Measurements from ENCODE around the gene PCP4. TPM values are rescaled to one million over a fixed set of nuclear protein-coding genes. Genes with fewer than 3 reads are reported as not detected.

Gene PCP4
- polyA plus RNA-seq (ENCODE audit: insufficient read length) = 12.9 TPM
- long read RNA-seq, donor 1, transcript PCP4-201 (3 exons, 660 nt) = major isoform, 20 of 51 reads
- long read RNA-seq, donor 1, partial matches to known transcripts = 29 of 51 reads
- long read RNA-seq, donor 1, other reads (novel, unspliced or antisense) = 0 of 51 reads
- long read RNA-seq, donor 2, transcript PCP4-201 (3 exons, 660 nt) = major isoform, 16 of 25 reads
- long read RNA-seq, donor 2, partial matches to known transcripts = 9 of 25 reads
- long read RNA-seq, donor 2, other reads (novel, unspliced or antisense) = 0 of 25 reads
- long read RNA-seq, donor 3, partial matches to known transcripts = 6 of 9 reads
- long read RNA-seq, donor 3, other reads (novel, unspliced or antisense) = 0 of 9 reads
- long read RNA-seq, donor 4 = 0 reads
- long read RNA-seq, donor 5, transcript PCP4-201 (3 exons, 660 nt) = major isoform, 34 of 62 reads
- long read RNA-seq, donor 5, partial matches to known transcripts = 28 of 62 reads
- long read RNA-seq, donor 5, other reads (novel, unspliced or antisense) = 0 of 62 reads
- long read RNA-seq, donor 6, transcript PCP4-201 (3 exons, 660 nt) = major isoform, 14 of 30 reads
- long read RNA-seq, donor 6, partial matches to known transcripts = 16 of 30 reads
- long read RNA-seq, donor 6, other reads (novel, unspliced or antisense) = 0 of 30 reads
- long read RNA-seq, donor 7, transcript PCP4-201 (3 exons, 660 nt) = major isoform, 35 of 68 reads
- long read RNA-seq, donor 7, partial matches to known transcripts = 32 of 68 reads
- long read RNA-seq, donor 7, other reads (novel, unspliced or antisense) = 0 of 68 reads
- long read RNA-seq, donor 8, transcript PCP4-201 (3 exons, 660 nt) = major isoform, 9 of 16 reads
- long read RNA-seq, donor 8, partial matches to known transcripts = 7 of 16 reads
- long read RNA-seq, donor 8, other reads (novel, unspliced or antisense) = 0 of 16 reads

DNA sequence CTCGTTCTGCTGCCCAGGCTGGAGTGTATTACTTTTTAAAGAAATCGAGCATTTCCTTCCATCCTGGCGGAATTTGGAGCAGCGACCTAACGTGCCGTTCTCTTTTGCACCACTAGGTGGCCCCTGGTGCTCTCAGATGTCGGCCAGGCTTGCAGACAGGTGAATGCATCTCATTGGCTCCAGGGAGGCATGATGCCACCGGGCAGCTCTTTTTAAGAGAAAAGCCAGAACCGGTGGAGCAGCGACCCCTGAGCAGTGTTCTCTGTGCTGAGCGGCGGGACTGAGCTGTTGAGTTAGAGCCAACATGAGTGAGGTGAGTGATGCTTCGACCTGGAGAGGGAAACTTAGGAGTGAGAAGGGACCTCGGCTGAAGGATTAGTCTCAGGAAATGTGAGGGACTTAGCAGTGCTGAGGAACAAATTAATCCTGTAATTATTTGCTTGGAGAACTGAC lies at the start of gene PCP4:
PCP4 (plus strand) TSS at position 241 of the 453 bp plus-strand sequence; CDS start at position 305, 64 bp downstream.
- DNase-seq = peak; percentile 75

DNA sequence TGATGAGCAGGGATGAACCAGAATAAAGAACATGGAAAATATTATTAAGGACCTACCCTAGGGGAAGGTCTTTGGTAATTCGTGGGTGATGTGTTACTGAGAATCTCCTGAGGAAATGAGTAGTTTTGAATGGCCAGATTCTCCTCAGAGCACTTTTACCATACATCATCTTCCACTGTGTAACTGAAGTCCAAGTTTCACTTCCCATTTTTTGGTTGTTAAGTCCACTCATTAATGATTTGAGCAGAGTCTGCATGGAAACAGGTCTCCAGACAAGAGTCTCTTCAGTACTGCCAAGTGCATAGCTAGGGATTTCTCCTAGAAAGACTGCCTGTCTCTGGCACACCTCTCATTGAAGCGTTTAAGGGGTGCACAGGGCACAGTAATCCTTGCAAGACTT lies 48.7 kb upstream of the PCP4 start:
- DNase-seq = no peak

GRCh38 chr21:39822042-39822441 lies 45.2 kb upstream of the PCP4 start:
- DNase-seq = no peak

GRCh38 chr21:39825250-39825649 lies 42.0 kb upstream of the PCP4 start:
- no peak for DNase-seq

DNA sequence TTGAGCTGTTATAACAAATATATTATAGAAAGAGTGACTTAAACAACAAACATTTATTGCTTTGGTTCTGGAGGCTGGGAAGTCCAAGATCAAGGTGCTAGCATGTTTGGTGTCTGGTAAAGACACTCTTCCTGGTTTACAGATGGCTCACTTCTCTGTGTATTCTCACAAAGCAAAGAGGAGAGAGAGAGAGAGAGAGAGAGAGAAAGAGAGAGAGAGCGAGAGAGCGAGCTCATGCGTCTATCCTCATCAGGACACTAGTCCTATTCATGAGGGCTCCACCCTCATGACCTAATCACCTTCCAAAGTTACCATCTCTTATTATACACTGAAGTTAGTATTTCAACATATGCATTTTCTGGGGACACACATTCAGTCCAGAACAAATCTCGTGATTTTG lies 32.7 kb upstream of the PCP4 start:
- no peak for DNase-seq

DNA sequence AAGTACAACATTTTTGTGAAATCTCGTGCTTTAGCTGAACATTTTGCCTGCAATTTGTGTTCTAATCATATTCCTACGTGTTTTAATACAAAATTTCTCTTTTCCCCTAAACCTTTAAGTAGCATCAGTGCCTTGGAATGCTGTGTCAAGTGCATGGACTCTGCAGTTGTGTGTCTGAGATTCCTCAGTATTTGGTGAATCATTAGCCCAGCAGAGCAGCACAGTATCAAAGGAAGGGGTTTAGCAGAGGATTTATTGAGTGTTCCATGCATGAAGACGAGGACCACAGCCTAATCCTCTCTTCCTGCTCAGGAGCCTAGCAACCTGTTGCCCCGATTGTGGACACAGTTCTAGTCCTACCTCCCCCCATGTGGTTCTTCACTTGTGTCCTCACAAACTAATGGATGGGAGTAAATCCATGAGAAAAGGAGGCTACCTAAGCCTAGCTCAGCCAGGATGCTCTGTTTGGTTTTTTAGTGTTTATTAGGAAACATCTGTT lies 29.3 kb upstream of the PCP4 start:
- DNase-seq = no peak

- DNase-seq = no peak
Observed at GRCh38 chr21:39840373-39841097, 26.7 kb upstream of the PCP4 start.

DNA sequence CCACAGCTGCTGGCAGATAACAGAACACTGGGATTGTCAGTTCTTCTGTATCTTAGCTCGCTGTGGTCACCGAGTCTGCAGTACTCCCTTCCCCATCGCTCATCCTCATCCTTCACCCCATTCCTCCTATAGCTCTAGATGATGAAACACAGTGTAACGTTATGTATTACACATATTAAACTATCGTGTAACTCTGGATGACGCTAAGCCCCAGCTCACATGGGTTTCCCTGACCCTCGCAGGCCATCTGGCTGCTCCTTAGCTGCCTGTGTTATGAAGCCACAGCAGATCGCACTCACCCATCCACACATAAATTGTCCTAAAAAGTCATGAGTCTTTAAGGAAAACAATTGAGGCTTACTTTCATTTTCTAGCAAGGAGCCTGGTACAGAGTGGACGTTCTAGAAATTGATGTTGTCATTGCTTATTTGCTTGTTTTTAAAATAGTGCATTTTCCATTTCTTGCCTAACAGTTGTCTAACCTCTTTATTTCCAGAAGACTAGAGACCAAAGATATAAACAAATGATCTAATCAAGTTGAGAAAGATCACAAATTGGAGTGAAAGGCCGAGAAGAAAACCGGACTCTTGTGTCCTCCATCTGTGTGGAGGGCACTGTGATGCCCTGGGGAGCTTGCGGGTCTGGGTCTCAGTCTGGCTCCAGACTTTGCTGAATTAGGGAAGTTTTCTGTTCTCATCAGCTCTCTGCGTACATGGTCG lies 24.3 kb upstream of the PCP4 start:
- no peak for DNase-seq

DNA sequence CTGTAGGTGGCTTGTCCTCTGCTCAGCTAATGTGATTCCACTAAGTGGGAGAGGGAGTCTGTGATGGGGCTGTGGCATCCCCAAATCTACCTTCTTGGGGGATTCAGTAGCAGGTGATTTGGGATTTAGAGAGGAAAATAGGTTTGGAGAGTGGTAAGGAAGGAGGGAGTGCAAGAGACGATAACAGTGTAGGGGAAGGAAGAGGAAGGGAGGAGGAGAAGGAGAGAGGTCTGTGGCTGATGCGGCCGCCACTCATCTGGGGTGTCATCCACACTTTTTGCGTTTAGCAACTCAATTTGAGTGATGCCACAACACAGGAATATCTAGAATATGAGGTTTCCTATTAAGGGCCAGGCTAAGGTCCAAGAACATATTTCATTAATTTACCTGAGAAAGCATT lies 23.8 kb upstream of the PCP4 start:
- DNase-seq = no peak

- DNase-seq = no peak
Observed at GRCh38 chr21:39843916-39844315, 23.3 kb upstream of the PCP4 start.

GRCh38 chr21:39845571-39846130 lies 21.6 kb upstream of the PCP4 start:
- DNase-seq = no peak

- no peak for DNase-seq
Observed at GRCh38 chr21:39847877-39848276, 19.4 kb upstream of the PCP4 start.

DNA sequence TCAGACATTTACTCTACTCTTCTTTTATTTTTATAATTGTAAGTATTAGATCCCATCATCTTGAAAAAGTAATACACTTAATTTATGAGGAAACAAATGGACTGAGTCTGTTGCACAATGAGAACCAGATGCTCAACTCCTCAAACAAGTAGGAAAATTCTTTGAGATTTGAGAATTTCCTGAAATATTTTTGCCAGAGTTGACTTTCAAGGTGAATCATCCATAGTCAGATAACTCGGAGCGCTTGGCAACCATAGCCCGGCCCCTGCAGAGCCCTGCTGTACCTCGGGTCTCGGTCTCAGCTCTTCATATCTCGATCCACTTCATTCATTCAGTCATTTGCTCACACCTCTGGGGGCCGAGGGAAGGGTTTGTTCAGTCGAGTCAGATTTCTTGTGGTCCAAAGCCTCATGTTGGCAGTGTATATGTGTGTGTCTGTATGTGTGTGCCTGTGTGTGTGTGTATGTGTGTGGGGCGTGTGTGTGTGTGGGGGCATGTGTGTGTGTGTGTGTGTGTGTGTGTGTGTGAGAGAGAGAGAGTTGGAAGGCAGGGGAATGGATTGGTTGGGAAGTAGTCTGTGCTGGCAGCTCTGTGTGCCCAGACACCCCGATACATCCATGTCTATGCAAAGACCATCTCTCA lies 18.1 kb upstream of the PCP4 start:
- no peak for DNase-seq

- no peak for DNase-seq
Observed at GRCh38 chr21:39850333-39850732, 16.9 kb upstream of the PCP4 start.

DNA sequence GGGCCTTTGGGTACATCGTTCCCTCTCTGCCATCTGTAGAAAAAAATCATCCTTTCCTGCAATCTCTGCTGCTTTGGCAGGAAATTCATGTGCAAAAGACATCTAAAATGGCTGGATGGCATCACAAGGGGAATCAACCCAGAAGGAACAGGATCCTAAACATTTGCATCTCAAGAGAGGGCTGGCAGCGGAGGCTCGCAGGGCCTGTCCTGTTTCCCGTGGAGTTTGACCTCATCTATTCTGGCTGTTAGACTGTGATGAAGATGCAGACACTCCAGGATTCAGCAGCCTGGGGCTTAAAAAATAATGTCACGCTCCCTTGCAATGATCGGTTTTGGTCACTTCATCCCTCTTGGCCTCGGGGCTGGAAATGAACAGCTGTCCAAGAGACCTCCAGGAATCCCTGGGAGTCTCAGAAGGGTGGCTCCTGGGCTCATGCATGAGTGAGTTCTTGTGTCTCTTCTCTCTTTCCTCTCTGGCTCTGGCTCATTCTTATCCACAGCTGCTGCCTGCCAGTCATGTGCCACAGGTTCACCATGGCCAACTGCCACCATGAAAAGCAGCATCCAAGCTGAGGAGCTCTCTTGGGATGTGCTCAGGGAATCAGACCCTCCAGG lies 16.1 kb upstream of the PCP4 start:
- DNase-seq = no peak

DNA sequence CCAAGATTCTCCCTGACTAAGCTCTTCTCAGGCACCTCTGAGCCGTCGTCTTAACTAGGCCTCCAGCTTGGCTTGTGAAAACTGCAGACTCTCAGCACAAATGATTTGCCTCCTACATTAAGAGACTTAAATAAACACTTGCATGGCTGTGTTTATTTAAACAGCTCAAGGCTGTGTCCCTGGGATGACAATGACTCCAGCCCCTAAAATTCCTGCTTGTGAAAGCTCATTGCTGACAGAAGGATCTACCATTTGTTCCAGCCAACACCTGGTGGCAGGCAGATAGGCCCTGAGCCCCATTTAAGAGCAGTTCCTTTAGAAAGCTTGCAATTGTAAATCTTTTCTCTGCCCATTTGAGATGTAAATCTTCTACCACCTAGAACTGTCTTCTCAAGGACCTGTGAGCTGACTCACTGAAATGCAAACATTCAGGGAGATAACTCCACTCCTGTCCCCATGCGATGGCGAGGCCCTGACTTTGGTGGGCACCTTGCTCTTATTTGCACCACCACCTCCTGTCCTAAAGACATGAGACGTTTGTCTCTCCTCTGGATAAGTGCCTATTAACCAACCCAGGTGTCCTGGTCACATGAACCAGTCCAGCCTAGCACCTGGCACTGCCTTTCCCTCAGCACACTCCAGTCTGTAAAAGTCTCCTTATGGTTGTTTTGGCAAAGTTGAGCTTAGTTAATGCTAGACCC lies 15.1 kb upstream of the PCP4 start:
- DNase-seq = no peak

- no peak for DNase-seq
Observed at GRCh38 chr21:39852726-39853500, 14.3 kb upstream of the PCP4 start.

GRCh38 chr21:39854572-39854971 lies 12.7 kb upstream of the PCP4 start:
- DNase-seq = no peak

DNA sequence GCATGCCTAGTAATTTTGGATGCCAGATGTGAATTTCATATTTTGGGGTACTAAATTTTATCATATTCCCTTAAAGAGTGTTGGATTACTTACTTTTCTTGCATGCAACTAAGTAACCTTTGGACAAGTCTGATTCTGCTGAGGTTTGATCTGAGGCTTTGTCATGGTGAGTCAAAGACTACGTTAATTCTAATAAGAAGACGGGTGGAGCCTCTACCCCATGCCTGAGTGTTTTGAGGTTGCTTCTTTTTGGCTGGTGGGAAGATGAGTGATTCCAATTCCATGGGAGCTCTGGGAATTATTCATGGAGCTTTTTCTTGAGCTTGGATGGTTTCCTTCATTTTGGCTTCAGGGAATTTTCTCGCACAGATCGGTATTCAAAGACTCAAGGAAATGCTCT lies 11.6 kb upstream of the PCP4 start:
- DNase-seq = no peak
